Progenitor cell of endocrine pancreas (in vitro differentiated cells): ENCODE results near the gene S100A13. TPM values are rescaled to one million over a fixed set of nuclear protein-coding genes. Genes with fewer than 3 reads are reported as not detected.

Experiments
- DNase-seq: peaks from one replicate; pipeline ENCODE4 v3.0.0; 2021; ENCODE audit warnings: low spot score; ENCODE audit not compliant: unreplicated experiment
- H3K27ac Mint-ChIP-seq: 2 replicates; pipeline ENCODE4 v1.8.0; 2021; ENCODE audit warnings: mild to moderate bottlenecking, moderate library complexity, mixed read lengths
- H3K27me3 Mint-ChIP-seq: 2 replicates; pipeline ENCODE4 v1.8.0; 2021; ENCODE audit warnings: mixed read lengths
- H3K36me3 Mint-ChIP-seq: 2 replicates; pipeline ENCODE4 v1.8.0; 2022; ENCODE audit warnings: mixed read lengths; ENCODE audit not compliant: insufficient read depth
- H3K4me1 Mint-ChIP-seq: 2 replicates; pipeline ENCODE4 v1.8.0; 2021; ENCODE audit warnings: low read depth, mixed read lengths
- H3K4me3 Mint-ChIP-seq: 2 replicates; pipeline ENCODE4 v1.8.0; 2021; ENCODE audit warnings: low read depth, mild to moderate bottlenecking, moderate library complexity, mixed read lengths
- H3K9me3 Mint-ChIP-seq: 2 replicates; pipeline ENCODE4 v1.8.0; 2021; ENCODE audit warnings: low read depth, mixed read lengths
- total RNA-seq: library from RNA; stranded (reverse); gene quantifications from 2 replicates; pipeline ENCODE4 v1.2.1, GENCODE V29; 2021
- TF ChIP-seq, protein P1 (sequence below): fragments of 200-600 bp; sonication (generic); IDR thresholded peaks from one replicate; pipeline ENCODE4 v1.5.0; 2021; ENCODE audit warnings: antibody characterized with exemption, mild to moderate bottlenecking; ENCODE audit not compliant: unreplicated experiment

S100A13 gene
- total RNA-seq, 1 donor from 2014 or later: 63.6 TPM

DNA sequence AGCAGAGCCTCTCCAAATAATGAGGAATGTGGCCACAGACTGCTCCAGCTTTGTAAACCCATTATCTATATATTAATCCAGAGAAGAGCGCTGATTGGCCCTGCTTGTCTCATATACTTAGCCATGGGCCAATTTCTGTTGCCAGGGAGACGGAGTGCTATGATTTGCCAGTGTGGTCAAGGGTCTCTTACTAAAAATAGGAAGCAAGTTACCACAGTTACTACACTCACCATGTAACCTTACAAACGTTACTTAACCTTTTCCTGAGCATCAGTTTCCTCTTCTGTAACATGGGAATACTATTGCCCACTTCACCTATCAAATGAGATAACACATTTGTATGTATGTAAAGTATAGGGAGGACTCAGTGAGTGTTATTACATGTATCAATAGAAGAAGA is 54.0 kb downstream of the S100A13 start:
- Mint-ChIP-seq H3K27me3 (peaks cover 5% of the 10 kb centered on the region), H3K27ac (no peak overlapping the region), H3K4me1 (peaks cover 17% of the 10 kb centered on the region), H3K36me3 (no peaks in the 10 kb centered on the region), H3K9me3 (no peaks in the 10 kb centered on the region), H3K4me3 (no peak overlapping the region)
- no peak for DNase-seq
- TF ChIP-seq, protein P1, sequence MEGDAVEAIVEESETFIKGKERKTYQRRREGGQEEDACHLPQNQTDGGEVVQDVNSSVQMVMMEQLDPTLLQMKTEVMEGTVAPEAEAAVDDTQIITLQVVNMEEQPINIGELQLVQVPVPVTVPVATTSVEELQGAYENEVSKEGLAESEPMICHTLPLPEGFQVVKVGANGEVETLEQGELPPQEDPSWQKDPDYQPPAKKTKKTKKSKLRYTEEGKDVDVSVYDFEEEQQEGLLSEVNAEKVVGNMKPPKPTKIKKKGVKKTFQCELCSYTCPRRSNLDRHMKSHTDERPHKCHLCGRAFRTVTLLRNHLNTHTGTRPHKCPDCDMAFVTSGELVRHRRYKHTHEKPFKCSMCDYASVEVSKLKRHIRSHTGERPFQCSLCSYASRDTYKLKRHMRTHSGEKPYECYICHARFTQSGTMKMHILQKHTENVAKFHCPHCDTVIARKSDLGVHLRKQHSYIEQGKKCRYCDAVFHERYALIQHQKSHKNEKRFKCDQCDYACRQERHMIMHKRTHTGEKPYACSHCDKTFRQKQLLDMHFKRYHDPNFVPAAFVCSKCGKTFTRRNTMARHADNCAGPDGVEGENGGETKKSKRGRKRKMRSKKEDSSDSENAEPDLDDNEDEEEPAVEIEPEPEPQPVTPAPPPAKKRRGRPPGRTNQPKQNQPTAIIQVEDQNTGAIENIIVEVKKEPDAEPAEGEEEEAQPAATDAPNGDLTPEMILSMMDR: no peak

DNA sequence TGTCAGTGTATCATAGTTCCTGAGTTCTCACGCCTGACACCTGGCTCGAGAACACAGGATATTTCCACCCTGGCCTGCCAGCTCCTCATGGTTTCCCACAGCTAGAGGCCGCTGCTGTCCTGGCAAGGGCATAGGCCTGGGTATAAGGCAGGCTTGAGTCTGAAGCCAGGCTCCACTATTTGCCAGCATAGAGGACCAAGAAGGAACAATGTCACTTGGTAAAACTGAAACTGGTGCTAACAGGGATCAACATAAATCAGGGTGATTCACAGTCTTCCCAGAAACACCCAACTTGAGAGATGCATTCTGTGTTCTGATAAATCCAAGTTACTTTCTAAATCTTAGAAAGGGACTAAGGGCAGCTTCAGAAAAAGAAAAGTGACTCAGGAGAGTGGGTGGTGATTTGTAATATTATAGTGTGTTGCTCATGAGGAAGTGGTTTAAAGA is 54.7 kb downstream of the S100A13 start:
- Mint-ChIP-seq H3K27ac (no peak overlapping the region), H3K4me3 (no peak overlapping the region)

DNA sequence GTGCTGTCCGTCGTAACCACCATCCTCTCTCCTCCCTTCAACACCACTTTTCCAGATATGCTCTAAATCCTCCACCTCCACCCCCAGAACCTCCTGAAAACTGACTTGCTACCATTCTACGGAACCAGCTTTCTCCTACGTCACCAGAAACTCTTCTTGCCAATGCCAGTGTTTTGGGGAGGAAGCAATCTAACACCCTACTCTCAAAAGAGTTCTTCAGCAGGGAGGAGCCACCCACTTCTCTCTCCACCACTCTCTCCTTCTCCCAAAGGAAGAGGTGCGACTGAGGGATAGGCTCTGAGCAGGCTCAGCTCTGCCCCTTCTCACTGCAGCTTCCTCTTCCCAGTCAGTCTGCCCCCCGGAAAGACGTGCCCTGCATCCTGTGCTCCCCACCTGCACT is 55.6 kb downstream of the S100A13 start:
- no peaks in the 10 kb centered on the region for H3K36me3 Mint-ChIP-seq
- DNase-seq: no peak
- peaks cover 24% of the 10 kb centered on the region for H3K4me1 Mint-ChIP-seq
- no peak overlapping the region for H3K27ac Mint-ChIP-seq
- no peaks in the 10 kb centered on the region for H3K9me3 Mint-ChIP-seq
- no peak overlapping the region for H3K4me3 Mint-ChIP-seq
- no peaks in the 10 kb centered on the region for H3K27me3 Mint-ChIP-seq
- TF ChIP-seq, protein P1: no peak

More for the DNA sequence above, 54.7 kb downstream of the S100A13 start:
- Mint-ChIP-seq H3K9me3 (no peaks in the 10 kb centered on the region), H3K27me3 (no peaks in the 10 kb centered on the region), H3K4me1 (peaks cover 19% of the 10 kb centered on the region), H3K36me3 (no peaks in the 10 kb centered on the region)
- TF ChIP-seq, protein P1: peak; percentile 58
- DNase-seq: no peak

DNA sequence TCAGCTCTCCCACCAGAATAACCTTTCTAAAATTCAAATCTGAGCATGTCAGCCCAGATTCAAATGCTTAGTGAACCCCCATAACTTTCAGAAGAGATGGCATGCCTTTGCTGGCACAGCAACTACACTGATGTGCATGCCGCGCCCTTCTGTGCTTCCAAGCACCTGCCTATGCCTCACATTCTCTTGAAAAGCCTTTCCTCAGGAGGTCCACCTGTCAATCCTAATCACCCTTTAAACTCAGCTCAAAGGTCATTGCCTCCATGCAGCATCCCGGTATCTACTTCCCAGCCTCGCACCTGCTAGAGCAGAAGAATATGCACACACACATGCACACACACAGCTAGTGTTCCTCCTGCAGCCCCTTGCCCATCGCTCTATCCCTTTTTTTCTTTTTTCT is 56.4 kb downstream of the S100A13 start:
- H3K9me3 Mint-ChIP-seq: no peaks in the 10 kb centered on the region
- no peaks in the 10 kb centered on the region for H3K27me3 Mint-ChIP-seq
- H3K36me3 Mint-ChIP-seq: no peaks in the 10 kb centered on the region
- peak overlapping the region; percentile 43 for H3K27ac Mint-ChIP-seq
- H3K4me1 Mint-ChIP-seq: peaks cover 30% of the 10 kb centered on the region
- TF ChIP-seq, protein P1: no peak
- H3K4me3 Mint-ChIP-seq: no peak overlapping the region
- no peak for DNase-seq

DNA sequence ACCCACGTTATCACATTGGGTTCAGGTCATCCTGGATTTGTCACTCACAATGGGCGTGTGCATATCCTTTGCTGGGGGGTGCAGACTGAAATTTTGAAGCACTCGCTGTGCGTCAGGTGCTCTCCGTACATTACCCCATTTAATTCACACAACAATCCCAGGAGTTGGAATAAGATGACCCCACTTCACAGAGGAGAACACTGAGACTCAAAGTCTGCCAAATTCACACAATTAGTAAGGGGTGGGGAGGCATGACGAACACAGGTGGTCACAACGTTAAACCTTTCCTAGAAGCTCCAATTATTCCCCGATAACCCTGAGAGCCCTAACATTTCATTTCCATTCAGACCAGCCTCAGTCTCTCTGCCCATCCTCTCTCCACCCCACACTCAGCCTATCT is 57.8 kb downstream of the S100A13 start:
- no peak for DNase-seq
- H3K4me1 Mint-ChIP-seq: peaks cover 35% of the 10 kb centered on the region
- no peaks in the 10 kb centered on the region for H3K9me3 Mint-ChIP-seq
- no peak overlapping the region for H3K27ac Mint-ChIP-seq
- no peaks in the 10 kb centered on the region for H3K36me3 Mint-ChIP-seq
- TF ChIP-seq, protein P1: no peak
- H3K4me3 Mint-ChIP-seq: no peak overlapping the region
- no peaks in the 10 kb centered on the region for H3K27me3 Mint-ChIP-seq

Other genes starting within 250 kb of the S100A13 start
- not detected in 2 replicates for gene S100A8, start 236.4 kb downstream of the S100A13 start, total RNA-seq
- not detected in 2 replicates for gene S100A7A, start 211.0 kb downstream of the S100A13 start, total RNA-seq
- not detected in 2 replicates for gene S100A7, start 166.9 kb downstream of the S100A13 start, total RNA-seq
- 12.5 and 14.8 TPM in 2 replicates for gene S100A6, start 91.5 kb downstream of the S100A13 start, total RNA-seq
- not detected in 2 replicates for gene S100A5, start 86.6 kb downstream of the S100A13 start, total RNA-seq
- 7.6 and 11.1 TPM in 2 replicates for gene S100A4, start 81.7 kb downstream of the S100A13 start, total RNA-seq
- 0.46 and 1.5 TPM in 2 replicates for gene S100A3, start 78.2 kb downstream of the S100A13 start, total RNA-seq
- 0.36 and 1.6 TPM in 2 replicates for gene S100A2, start 61.7 kb downstream of the S100A13 start, total RNA-seq
- 46.8 and 50.2 TPM in 2 replicates for gene S100A16, start 14.4 kb downstream of the S100A13 start, total RNA-seq
- gene S100A14, start 11.2 kb downstream of the S100A13 start, total RNA-seq: 1.4 and 2.8 TPM in 2 replicates
- 0.80 TPM in 1 of 2 replicates, not detected in the other for gene S100A1, start 929 bp upstream of the S100A13 start, total RNA-seq
- gene CHTOP, start 6.6 kb upstream of the S100A13 start, total RNA-seq: 128 and 129 TPM in 2 replicates
- gene SNAPIN, start 31.2 kb upstream of the S100A13 start, total RNA-seq: 38.0 and 42.3 TPM in 2 replicates
- gene ILF2, start 43.5 kb upstream of the S100A13 start, total RNA-seq: 261 and 262 TPM in 2 replicates
- gene NPR1, start 51.2 kb upstream of the S100A13 start, total RNA-seq: 0.41 and 0.51 TPM in 2 replicates
- 145 and 152 TPM in 2 replicates for gene INTS3, start 100.5 kb upstream of the S100A13 start, total RNA-seq
- 29.5 and 36.6 TPM in 2 replicates for gene SLC27A3, start 147.9 kb upstream of the S100A13 start, total RNA-seq